GM19035 (cell line): ENCODE measurements around the gene UROC1.

Experiments
- ATAC-seq: cut with Tn5 transposase; IDR thresholded peaks from one replicate; pipeline ENCODE4 v1.9.1; 2021; ENCODE audit not compliant: unreplicated experiment

Gene UROC1

DNA sequence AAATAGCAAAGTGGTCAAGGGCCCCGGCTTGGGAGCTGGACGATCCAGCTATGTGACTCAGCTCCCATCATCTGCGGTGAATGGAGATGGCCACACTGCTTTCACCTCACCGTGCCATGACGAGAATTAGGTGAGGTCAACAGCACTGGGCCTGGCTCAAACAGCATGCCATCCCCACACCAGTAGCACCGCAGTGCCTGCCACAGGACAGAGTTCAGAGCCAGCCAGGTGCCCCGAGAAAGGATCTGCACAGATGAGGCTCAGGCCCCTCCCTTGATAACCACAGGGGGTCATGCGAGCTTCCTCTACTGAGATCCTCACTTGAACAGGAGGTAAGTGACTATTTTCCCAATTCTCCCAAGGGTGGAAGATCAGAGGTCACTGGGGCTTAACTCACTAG, 71.3 kb downstream of the UROC1 start:
- ATAC-seq = no peak

GRCh38 chr3:126445506-126445905, 72.1 kb downstream of the UROC1 start:
- ATAC-seq = no peak

DNA sequence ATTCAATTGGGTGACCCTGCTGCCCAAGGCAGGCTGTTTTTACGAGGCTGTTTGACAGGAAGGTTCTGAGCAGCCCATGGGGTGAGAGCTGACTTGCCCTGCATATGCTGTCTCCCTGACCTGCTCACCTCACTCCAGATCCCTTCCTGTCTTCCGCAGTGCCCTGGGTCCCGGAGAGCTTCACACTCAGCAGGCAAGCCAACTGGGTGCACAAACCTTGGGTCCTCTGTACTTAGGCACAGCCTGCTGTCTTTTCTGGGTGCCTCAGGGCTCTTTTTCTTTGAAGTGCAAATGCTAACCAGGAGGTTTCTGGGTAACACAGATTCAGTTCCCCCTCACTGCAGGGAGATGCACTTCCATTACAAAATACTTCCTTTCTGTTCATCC, 74.7 kb downstream of the UROC1 start:
- no peak for ATAC-seq

DNA sequence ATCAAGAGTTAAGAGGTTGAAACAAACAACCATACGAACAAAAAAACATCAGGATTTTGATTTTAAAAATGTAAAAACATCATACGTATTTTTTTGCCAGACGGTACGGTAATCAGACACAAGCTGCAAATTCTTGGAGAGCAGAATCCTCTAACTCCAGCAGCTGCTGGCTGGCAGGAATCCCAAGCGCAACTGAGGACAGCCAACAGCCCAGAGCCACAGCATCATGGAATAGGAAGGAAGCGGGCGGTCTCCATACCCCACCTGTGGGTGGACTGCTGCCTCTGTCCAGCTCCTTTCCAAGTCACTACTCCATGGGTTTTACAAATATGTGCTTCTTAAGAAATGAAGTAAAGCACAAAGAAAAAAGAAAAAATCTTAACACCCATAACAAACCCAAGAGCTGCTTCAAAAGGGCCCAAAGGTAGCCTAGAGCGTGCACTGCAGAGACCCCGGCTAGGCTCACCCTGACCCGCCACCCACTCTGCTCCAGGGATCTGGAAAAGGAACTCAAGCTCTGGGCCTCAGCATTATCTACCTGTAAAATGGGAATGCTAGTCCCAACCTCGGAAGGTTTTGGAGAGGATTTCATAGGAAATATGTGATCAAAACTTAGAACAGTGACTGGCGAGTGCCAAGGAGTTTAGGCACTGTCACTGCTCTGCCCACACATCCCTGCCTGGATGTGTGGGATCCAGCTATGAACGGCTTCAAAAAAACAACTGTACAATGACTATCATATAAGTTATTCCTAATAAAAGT, 75.3 kb downstream of the UROC1 start:
- ATAC-seq = no peak

DNA sequence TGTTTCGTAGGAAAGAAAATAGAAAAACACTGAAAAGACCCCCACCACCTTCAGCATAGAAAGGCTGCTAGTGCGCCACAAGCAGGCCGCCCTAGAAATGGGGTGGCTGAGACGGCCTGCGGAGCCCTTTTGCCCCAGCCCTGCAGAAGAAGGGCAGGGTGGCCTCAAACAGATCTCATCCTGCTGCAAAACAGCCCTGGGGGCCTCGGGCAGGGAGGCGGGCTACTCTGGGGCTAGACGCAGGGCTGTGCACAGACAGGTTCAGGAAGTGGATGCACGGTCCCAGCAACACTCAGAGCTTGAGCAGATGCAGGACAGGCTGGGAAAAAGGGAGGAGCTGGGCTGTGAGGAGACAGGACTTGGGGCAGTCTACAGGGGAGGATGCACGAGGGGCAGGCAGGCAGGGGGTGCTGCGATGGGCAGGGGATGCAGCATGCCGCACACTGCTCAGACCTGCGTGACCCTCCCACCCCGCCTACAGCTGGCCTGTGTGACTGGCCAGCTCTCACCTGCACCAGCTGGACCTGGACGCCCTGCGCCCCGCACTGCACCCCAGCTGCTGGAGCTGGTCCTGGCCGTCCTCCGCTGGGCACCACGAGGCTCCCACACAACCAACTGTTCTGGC, 76.2 kb downstream of the UROC1 start:
- ATAC-seq = no peak

DNA sequence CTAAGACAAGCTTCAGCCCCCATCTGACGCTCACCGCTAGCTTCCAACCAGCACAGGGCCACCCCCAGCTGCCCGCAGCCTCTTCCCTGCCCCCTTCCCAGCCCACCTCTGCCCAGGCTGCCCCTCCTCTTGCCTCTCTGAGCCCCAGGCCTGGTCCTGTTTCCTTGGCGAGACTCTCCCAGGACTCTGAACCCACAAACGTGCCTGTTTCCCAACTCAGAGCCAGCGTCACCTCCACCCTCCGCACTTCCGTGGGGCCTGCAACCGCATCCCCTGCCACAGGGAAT, 76.9 kb downstream of the UROC1 start:
- no peak for ATAC-seq

DNA sequence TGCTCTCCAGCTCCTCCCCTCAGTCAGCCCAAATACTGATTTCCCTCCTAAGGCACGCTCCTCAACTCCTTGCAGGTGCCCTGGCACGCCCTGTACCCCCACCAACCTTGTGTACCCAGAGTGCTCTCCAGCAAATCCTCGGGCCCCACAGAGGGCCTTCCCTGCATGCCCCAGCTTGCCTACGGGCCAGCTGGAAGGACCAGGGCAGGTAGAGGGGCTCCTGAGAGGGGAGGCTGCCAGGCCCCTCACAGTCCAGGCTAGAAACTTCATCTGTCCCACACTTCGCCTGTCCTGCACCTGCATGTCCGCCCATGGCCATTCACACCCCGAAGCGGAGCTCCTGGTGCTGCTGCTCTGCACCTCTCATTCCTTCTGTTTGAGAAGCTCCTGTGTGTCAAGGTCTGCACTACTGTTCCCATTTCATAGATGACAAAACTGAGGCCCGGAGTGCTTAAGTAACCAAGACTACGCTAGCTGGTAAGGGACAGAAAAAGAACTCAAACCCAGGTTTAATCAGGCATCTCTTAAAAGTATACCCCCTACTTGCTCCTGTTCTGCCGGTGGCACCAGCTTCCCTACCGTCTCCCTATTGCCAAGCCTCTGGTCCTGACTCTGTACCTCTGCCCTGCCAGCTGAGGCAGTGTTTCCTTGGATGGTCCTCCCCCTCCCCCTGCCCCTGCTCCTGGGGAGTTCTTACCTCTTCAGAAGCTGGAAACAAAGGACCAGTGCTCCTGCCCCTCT, 77.4 kb downstream of the UROC1 start:
- no peak for ATAC-seq

- ATAC-seq = no peak
Measured at GRCh38 chr3:126439346-126439967, 78.1 kb downstream of the UROC1 start.

- ATAC-seq = no peak
Measured at GRCh38 chr3:126438746-126439145, 78.8 kb downstream of the UROC1 start.

GRCh38 chr3:126438186-126438585, 79.4 kb downstream of the UROC1 start:
- no peak for ATAC-seq

DNA sequence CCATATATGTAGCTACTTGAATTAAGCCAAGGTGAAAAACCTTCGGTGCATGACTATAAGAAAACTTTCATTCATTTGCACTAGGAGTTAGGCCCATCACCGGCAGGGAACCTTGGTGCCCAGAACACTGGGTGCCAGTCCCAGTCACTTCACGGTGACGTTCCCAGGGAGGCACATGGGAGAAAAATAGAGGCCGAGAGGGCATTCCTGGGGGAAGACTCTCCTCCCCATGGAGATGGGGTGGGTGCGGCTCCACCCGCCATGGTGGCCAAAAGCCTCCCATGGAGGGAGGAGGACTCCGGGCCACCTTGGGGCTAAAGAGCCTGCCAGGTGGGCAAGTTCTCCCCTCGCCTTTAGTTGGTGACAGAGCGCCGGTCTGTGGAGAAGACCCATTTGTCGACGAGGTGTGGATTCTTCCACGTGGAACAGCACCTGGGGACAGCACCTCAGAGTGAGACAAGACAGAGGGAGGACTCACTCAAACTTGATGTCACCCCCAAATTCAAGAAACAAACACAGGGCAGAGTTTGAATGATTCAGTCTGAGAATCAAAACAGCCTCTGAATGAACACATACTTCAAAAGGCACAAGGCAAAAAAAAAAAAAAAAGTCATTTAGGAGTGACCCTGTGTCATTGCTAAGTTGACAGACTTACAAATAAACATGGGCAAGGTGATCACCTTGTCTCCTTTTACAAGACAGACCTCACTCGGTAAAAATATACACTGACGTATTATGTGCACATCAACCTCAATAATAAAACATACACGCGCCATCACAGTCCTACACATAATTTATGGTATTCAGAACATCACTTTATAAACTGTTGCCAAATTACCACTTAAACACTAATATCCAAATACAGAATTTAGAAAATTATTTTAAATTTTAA, 80.5 kb downstream of the UROC1 start:
- ATAC-seq = no peak

GRCh38 chr3:126435456-126436315, 81.9 kb downstream of the UROC1 start:
- no peak for ATAC-seq

DNA sequence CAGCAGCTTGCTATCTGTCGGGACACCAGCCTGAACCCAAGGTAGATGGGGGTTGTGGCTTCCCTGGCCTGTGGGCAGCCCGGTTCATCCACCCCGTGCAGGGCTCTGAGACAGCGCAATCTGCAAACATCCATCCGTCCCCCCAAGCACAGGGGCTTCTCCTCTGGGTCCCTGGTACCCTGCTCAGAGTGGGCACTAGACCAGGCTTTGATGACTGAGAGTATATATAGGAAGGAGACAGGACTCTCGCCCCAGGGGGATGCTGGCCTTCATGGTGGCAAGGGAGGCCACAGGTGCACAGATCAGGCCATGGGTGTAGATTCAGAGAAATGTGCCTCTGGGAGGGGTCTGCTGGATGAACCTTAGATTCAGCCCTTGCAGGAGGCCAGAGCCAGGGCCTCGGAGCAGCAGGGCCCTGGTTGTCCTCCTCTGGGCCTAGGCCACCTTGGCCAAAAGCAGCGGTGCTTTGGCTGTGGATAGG, 82.6 kb downstream of the UROC1 start:
- no peak for ATAC-seq

- ATAC-seq = no peak
Measured at GRCh38 chr3:126434264-126434590, 83.3 kb downstream of the UROC1 start.

- ATAC-seq = no peak
Measured at GRCh38 chr3:126433496-126434263, 83.9 kb downstream of the UROC1 start.

- ATAC-seq = no peak
Measured at GRCh38 chr3:126433105-126433430, 84.5 kb downstream of the UROC1 start.

DNA sequence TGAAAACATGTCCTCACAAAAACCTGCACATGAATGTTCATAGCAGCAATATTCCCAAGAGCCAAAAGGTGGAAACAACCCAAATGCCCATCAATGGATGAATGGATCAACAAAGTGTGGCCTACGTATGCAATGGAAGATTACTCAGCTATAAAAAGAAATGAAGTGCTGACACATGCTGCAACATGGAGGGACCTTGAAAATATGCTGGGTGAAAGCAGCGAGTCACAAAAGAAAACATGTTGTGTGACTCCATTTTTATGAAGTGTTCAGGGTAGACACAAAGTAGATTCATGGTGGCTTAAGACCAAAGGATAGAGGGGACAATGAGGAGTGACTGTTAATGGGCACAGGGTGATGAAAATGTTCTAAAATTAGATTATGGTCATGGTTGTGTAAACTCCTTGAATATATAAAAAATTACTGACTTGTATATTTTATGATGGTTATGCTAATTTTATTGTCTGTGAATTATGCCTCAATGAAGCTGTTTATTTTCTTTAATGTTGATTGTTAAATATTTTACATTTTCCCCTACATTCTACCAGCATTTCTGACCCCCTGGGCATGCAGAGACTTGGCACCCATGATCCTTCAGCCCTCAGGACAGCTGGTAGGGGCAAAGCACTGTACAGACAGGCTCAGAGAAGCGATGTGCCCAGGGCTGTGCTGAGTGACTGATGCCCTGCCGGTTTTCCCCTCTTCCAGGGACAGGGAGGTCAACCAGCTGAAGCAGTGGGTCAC, 85.0 kb downstream of the UROC1 start:
- ATAC-seq = no peak
